SK-N-SH (cell line): ENCODE data around the gene ZNF221. TPM values are rescaled to one million over a fixed set of nuclear protein-coding genes. Genes with fewer than 3 reads are reported as not detected.

Source experiments
- CTCF ChIA-PET: fragments of 300-600, 350-600 bp; formaldehyde crosslinking; extraction: SDS; loops from one replicate; lab custom pipeline; 2021; lab: Yijun Ruan, JAX
- POLR2A ChIA-PET: fragments of 350-600 bp; sonication (Branson Sonifier 250); formaldehyde crosslinking; extraction: SDS; loops from one replicate; lab custom pipeline; 2020; ENCODE audit warnings: antibody characterized with exemption, inconsistent platforms; lab: Yijun Ruan, JAX
- DNase-seq: peaks from one replicate; pipeline ENCODE4 v3.0.0; 2012
- H2AFZ ChIP-seq: fragments of 200-600 bp; sonication (generic); 2 replicates; pipeline ENCODE4 v1.8.1; 2016; ENCODE audit warnings: antibody characterized with exemption, mild to moderate bottlenecking, low read depth
- H3F3A ChIP-seq: fragments of 200-600 bp; sonication (generic); replicated peaks from 2 replicates; pipeline ENCODE3; 2016; ENCODE audit warnings: antibody characterized with exemption, mild to moderate bottlenecking; ENCODE audit not compliant: insufficient read depth
- H3K27ac ChIP-seq, 2 experiments: fragments of 200-500 bp in 1 of 2; fragments of 200-600 bp in 1 of 2; sonication (Bioruptor generic) in 1 of 2; sonication (generic), shearing (Covaris generic) in 1 of 2; 2 replicates each; pipeline versions ENCODE4 v1.5.1 to v1.6.1; 2014 to 2016; ENCODE audit warnings: low read depth in 2 of 2, inconsistent platforms in 1 of 2, low read length in 1 of 2, mild to moderate bottlenecking in 1 of 2, mixed read lengths in 1 of 2
- H3K27me3 ChIP-seq: fragments of 200-600 bp; sonication (generic), shearing (Covaris generic); 2 replicates; pipeline ENCODE4 v1.6.1; 2016; ENCODE audit warnings: mixed run types; ENCODE audit not compliant: insufficient read depth
- H3K36me3 ChIP-seq, 2 experiments: fragments of 200-500 bp in 1 of 2; fragments of 200-600 bp in 1 of 2; sonication (Bioruptor generic) in 1 of 2; sonication (generic) in 1 of 2; replicated peaks in 1 of 2; 2 replicates each; pipeline versions ENCODE3 to v1.5.1; 2014 to 2016; ENCODE audit warnings: low read length in 1 of 2, mild to moderate bottlenecking in 1 of 2; ENCODE audit not compliant: insufficient read depth in 2 of 2, control insufficient read depth in 1 of 2
- H3K4me1 ChIP-seq, 2 experiments: fragments of 200-500 bp in 1 of 2; fragments of 200-600 bp in 1 of 2; sonication (Bioruptor generic) in 1 of 2; sonication (generic), shearing (Covaris generic) in 1 of 2; 2 replicates each; pipeline versions ENCODE4 v1.5.1 to v1.6.1; 2014 to 2016; ENCODE audit warnings: low read depth in 1 of 2, low read length in 1 of 2, mixed run types in 1 of 2; ENCODE audit not compliant: insufficient read depth in 2 of 2, control insufficient read depth in 1 of 2
- H3K4me2 ChIP-seq: fragments of 200-600 bp; sonication (generic), shearing (Covaris generic); 2 replicates; pipeline ENCODE4 v1.6.1; 2017; ENCODE audit warnings: mixed run types
- H3K4me3 ChIP-seq, 2 experiments: fragments of 200-500 bp in 1 of 2; fragments of 200-600 bp in 1 of 2; sonication (Bioruptor generic) in 1 of 2; sonication (generic), shearing (Covaris generic) in 1 of 2; 2 replicates each; pipeline versions ENCODE4 v1.5.1 to v1.8.1; 2014 to 2016; ENCODE audit warnings: low read depth in 2 of 2, inconsistent platforms in 1 of 2, low read length in 1 of 2, mild to moderate bottlenecking in 1 of 2, mixed read lengths in 1 of 2, moderate library complexity in 1 of 2
- H3K79me2 ChIP-seq: fragments of 200-600 bp; sonication (generic); 2 replicates; pipeline ENCODE4 v1.8.1; 2017; ENCODE audit warnings: mild to moderate bottlenecking; ENCODE audit not compliant: insufficient read depth
- H3K9ac ChIP-seq: fragments of 200-600 bp; sonication (generic); 2 replicates; pipeline ENCODE4 v1.6.1; 2017; ENCODE audit warnings: mixed run types
- H3K9me2 ChIP-seq: fragments of 200-600 bp; sonication (generic); 2 replicates; pipeline ENCODE4 v1.6.1; 2017; ENCODE audit warnings: mixed run types
- H3K9me3 ChIP-seq: fragments of 200-600 bp; sonication (generic); 2 replicates; pipeline ENCODE4 v1.6.1; 2017; ENCODE audit warnings: mixed run types, mild to moderate bottlenecking, moderate library complexity
- H4K20me1 ChIP-seq: fragments of 200-600 bp; sonication (generic); 2 replicates; pipeline ENCODE4 v1.6.1; 2017; ENCODE audit warnings: mild to moderate bottlenecking, mixed run types; ENCODE audit not compliant: insufficient read depth
- CHD2 ChIP-seq: fragments of 150-350 bp; IDR thresholded peaks from 2 replicates; pipeline ENCODE4 v1.6.1; 2018; ENCODE audit warnings: low read length; ENCODE audit not compliant: partially characterized antibody
- ELF1 ChIP-seq: IDR thresholded peaks from 2 replicates; pipeline ENCODE4 v1.4.0; 2012
- EP300 ChIP-seq, 2 experiments: IDR thresholded peaks; 2 replicates each; pipeline versions ENCODE4 v1.4.0 to v1.6.1; 2012; ENCODE audit warnings: borderline replicate concordance in 1 of 2, low read depth in 1 of 2, low read length in 1 of 2
- FOXM1 ChIP-seq: IDR thresholded peaks from 2 replicates; pipeline ENCODE4 v1.4.0; 2012; ENCODE audit warnings: low read depth, mild to moderate bottlenecking
- GABPA ChIP-seq: IDR thresholded peaks from 2 replicates; pipeline ENCODE4 v1.4.0; 2012; ENCODE audit warnings: low read depth, mild to moderate bottlenecking
- MXI1 ChIP-seq: IDR thresholded peaks from 2 replicates; pipeline ENCODE4 v1.6.1; 2012; ENCODE audit warnings: mild to moderate bottlenecking, low read depth, low read length, improper control_type of control experiment
- POLR2AphosphoS5 ChIP-seq: IDR thresholded peaks from 2 replicates; pipeline ENCODE4 v1.6.1; 2012; ENCODE audit warnings: low read depth, low read length
- RCOR1 ChIP-seq: fragments of 150-350 bp; IDR thresholded peaks from 2 replicates; pipeline ENCODE4 v1.6.1; 2017; ENCODE audit warnings: antibody characterized with exemption, low read length
- RFX5 ChIP-seq: IDR thresholded peaks from 2 replicates; pipeline ENCODE4 v1.6.1; 2012; ENCODE audit warnings: mild to moderate bottlenecking, improper control_type of control experiment, low read length
- SIN3A ChIP-seq: IDR thresholded peaks from 2 replicates; pipeline ENCODE4 v1.6.1; 2012; ENCODE audit warnings: low read depth, mild to moderate bottlenecking, low read length, moderate library complexity, borderline replicate concordance
- SMC3 ChIP-seq: IDR thresholded peaks from 2 replicates; pipeline ENCODE4 v1.6.1; 2012; ENCODE audit warnings: low read depth, low read length, improper control_type of control experiment
- TAF1 ChIP-seq: IDR thresholded peaks from 2 replicates; pipeline ENCODE4 v1.6.1; 2012; ENCODE audit warnings: low read depth, mild to moderate bottlenecking, low read length, moderate library complexity, borderline replicate concordance
- TCF12 ChIP-seq: IDR thresholded peaks from 2 replicates; pipeline ENCODE4 v1.4.0; 2012
- TEAD4 ChIP-seq: IDR thresholded peaks from 2 replicates; pipeline ENCODE4 v1.4.0; 2012; ENCODE audit warnings: mild to moderate bottlenecking, borderline replicate concordance; ENCODE audit not compliant: insufficient read depth
- WGBS: methylation state at CpG from one replicate; pipeline ENCODE4 v1.1.6; 2017; ENCODE audit warnings: low lambda C conversion rate; 5-methylcytosine and 5-hydroxymethylcytosine counted together
- polyA plus RNA-seq, 3 experiments: library from polyadenylated mRNA; depleted of rRNA; stranded (reverse); fragments of >200 nt; gene quantifications; 2 replicates each; pipeline ENCODE4 v1.2.3, GENCODE V29; 2012
- TF ChIP-seq, protein P1 (sequence below): IDR thresholded peaks from 2 replicates; pipeline ENCODE4 v1.6.1; 2012; ENCODE audit warnings: mild to moderate bottlenecking, low read depth, low read length, moderate library complexity
- TF ChIP-seq, protein P2 (sequence below): IDR thresholded peaks from 2 replicates; pipeline ENCODE4 v1.4.0; 2012; ENCODE audit warnings: low read depth
- TF ChIP-seq, protein P3 (sequence below): fragments of 200-600 bp; sonication (generic); IDR thresholded peaks from 2 replicates; pipeline ENCODE4 v1.6.1; 2017; ENCODE audit warnings: antibody characterized with exemption, mild to moderate bottlenecking, moderate library complexity
- TF ChIP-seq, protein P4 (sequence below): IDR thresholded peaks from 2 replicates; pipeline ENCODE4; 2012
- TF ChIP-seq, protein P5 (sequence below): IDR thresholded peaks from 2 replicates; pipeline ENCODE4 v1.4.0; 2012; ENCODE audit warnings: low read depth, borderline replicate concordance
- TF ChIP-seq, protein P6 (sequence below): IDR thresholded peaks from 2 replicates; pipeline ENCODE4 v1.4.0; 2012; ENCODE audit warnings: low read depth, borderline replicate concordance

ZNF221 gene
- polyA plus RNA-seq, 1 of the 3 experiments (the other 2 are of a cell fraction) = 0.64 TPM

DNA sequence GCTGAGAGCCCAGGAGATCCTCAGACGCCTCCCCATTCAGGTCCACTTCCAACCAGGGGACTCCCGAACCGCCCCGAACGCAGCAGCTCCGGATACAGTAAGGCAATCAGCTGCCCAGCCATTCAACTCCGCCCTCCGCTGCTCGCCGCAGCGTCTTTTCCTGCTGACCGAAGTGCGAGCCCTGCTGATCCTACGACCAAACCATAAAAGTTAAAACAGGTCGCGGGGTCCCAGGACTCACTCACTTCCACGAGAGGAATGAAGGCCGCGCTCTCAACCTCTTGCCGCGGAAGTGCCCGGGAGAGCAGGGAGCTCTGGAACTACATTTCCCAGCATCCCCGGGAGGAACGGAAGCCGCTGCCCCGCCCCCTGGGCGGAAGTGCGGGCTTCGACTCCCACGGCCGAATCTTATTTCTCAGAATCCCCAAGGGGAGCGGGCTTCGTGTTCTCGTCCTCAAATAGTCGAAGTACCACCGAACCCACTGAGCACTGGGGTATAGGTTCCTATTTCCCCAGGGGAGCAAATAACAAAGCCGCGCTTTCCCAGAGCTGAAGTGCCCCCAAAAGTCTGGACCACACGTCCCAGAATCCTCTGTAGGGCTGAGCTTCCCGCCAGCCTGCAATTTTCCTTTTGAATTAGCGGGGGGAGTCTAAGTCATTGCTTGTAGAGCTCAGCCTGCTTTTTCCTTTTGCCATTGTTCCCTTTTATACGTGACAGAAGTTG, 15.9 kb upstream of the ZNF221 start, which contains the start of gene ZNF45:
ZNF45 (minus strand) TSS at position 298 of the 724 bp plus-strand sequence. CDS start 13,097 bp downstream, outside the sequence.
- POLR2A ChIA-PET = interaction anchor here (0.6 to 2.2 kb wide), 15 partner anchors 10 to 565 kb away, joined by 3 to 33 read pairs (median 4); partner anchors contain the start of genes ZNF180, ZNF221, ZNF227 and ZNF235
- CTCF ChIA-PET = interaction anchor here (1.2 kb wide), 2 partner anchors 11 to 16 kb away, joined by 3 to 5 read pairs; partner anchors contain the start of gene ZNF221
- Histone ChIP-seq H3K79me2 (peaks cover 22% of the 10 kb centered on the region), H3K9ac (peak within 1 kb of the TSS; percentile 82), H3K27me3 (no peaks in the 10 kb centered on the region), H4K20me1 (no peaks in the 10 kb centered on the region), H3F3A (peaks cover 17% of the 10 kb centered on the region), H3K4me3 (peak within 1 kb of the TSS; percentile 88 to 93), H3K4me2 (peak within 1 kb of the TSS; percentile 74), H3K36me3 (peaks cover 29 to 32% of the 10 kb centered on the region in 2 experiments), H3K27ac (peak within 1 kb of the TSS; percentile 88 to 90), H3K9me3 (peaks cover 5% of the 10 kb centered on the region; the same call in 1 of the 2 replicates), H3K9me2 (no peaks in the 10 kb centered on the region), H3K4me1 (no peaks in the 10 kb centered on the region; a peak in 3 of 4 replicates), H2AFZ (peak within 1 kb of the TSS; percentile 98)
- TF ChIP-seq FOXM1 (no peak), RFX5 (no peak), SIN3A (peak; percentile 57; the same call in 1 of the 2 replicates), TEAD4 (no peak), EP300 (IDR thresholded peaks at IDR 0.05; ENCODE audit: borderline replicate concordance in 1 of 2, low read depth in 1 of 2, low read length in 1 of 2) (no peak), GABPA (peak; percentile 97), POLR2AphosphoS5 (peak; percentile 91), CHD2 (peak; percentile 84), MXI1 (peak; percentile 44; the same call in 1 of the 2 replicates), TAF1 (peak; percentile 63), TCF12 (peak; percentile 17; the same call in 1 of the 2 replicates), SMC3 (no peak), RCOR1 (peak; percentile 24; the same call in 1 of the 2 replicates), ELF1 (peak; percentile 90)
- TF ChIP-seq, protein P1, sequence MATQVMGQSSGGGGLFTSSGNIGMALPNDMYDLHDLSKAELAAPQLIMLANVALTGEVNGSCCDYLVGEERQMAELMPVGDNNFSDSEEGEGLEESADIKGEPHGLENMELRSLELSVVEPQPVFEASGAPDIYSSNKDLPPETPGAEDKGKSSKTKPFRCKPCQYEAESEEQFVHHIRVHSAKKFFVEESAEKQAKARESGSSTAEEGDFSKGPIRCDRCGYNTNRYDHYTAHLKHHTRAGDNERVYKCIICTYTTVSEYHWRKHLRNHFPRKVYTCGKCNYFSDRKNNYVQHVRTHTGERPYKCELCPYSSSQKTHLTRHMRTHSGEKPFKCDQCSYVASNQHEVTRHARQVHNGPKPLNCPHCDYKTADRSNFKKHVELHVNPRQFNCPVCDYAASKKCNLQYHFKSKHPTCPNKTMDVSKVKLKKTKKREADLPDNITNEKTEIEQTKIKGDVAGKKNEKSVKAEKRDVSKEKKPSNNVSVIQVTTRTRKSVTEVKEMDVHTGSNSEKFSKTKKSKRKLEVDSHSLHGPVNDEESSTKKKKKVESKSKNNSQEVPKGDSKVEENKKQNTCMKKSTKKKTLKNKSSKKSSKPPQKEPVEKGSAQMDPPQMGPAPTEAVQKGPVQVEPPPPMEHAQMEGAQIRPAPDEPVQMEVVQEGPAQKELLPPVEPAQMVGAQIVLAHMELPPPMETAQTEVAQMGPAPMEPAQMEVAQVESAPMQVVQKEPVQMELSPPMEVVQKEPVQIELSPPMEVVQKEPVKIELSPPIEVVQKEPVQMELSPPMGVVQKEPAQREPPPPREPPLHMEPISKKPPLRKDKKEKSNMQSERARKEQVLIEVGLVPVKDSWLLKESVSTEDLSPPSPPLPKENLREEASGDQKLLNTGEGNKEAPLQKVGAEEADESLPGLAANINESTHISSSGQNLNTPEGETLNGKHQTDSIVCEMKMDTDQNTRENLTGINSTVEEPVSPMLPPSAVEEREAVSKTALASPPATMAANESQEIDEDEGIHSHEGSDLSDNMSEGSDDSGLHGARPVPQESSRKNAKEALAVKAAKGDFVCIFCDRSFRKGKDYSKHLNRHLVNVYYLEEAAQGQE = no peak
- TF ChIP-seq, protein P2, sequence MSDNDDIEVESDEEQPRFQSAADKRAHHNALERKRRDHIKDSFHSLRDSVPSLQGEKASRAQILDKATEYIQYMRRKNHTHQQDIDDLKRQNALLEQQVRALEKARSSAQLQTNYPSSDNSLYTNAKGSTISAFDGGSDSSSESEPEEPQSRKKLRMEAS = peak; percentile 60; the same call in 1 of the 2 replicates
- TF ChIP-seq, protein P3, sequence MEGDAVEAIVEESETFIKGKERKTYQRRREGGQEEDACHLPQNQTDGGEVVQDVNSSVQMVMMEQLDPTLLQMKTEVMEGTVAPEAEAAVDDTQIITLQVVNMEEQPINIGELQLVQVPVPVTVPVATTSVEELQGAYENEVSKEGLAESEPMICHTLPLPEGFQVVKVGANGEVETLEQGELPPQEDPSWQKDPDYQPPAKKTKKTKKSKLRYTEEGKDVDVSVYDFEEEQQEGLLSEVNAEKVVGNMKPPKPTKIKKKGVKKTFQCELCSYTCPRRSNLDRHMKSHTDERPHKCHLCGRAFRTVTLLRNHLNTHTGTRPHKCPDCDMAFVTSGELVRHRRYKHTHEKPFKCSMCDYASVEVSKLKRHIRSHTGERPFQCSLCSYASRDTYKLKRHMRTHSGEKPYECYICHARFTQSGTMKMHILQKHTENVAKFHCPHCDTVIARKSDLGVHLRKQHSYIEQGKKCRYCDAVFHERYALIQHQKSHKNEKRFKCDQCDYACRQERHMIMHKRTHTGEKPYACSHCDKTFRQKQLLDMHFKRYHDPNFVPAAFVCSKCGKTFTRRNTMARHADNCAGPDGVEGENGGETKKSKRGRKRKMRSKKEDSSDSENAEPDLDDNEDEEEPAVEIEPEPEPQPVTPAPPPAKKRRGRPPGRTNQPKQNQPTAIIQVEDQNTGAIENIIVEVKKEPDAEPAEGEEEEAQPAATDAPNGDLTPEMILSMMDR = no peak
- TF ChIP-seq, protein P4, sequence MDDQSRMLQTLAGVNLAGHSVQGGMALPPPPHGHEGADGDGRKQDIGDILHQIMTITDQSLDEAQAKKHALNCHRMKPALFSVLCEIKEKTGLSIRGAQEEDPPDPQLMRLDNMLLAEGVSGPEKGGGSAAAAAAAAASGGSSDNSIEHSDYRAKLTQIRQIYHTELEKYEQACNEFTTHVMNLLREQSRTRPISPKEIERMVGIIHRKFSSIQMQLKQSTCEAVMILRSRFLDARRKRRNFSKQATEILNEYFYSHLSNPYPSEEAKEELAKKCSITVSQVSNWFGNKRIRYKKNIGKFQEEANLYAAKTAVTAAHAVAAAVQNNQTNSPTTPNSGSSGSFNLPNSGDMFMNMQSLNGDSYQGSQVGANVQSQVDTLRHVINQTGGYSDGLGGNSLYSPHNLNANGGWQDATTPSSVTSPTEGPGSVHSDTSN = 0 out of 2 replicates have a peak, but pooled peaks have one; percentile 2
- TF ChIP-seq, protein P5, sequence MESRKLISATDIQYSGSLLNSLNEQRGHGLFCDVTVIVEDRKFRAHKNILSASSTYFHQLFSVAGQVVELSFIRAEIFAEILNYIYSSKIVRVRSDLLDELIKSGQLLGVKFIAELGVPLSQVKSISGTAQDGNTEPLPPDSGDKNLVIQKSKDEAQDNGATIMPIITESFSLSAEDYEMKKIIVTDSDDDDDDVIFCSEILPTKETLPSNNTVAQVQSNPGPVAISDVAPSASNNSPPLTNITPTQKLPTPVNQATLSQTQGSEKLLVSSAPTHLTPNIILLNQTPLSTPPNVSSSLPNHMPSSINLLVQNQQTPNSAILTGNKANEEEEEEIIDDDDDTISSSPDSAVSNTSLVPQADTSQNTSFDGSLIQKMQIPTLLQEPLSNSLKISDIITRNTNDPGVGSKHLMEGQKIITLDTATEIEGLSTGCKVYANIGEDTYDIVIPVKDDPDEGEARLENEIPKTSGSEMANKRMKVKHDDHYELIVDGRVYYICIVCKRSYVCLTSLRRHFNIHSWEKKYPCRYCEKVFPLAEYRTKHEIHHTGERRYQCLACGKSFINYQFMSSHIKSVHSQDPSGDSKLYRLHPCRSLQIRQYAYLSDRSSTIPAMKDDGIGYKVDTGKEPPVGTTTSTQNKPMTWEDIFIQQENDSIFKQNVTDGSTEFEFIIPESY = peak; percentile 12; the same call in 1 of the 2 replicates
- TF ChIP-seq, protein P6, sequence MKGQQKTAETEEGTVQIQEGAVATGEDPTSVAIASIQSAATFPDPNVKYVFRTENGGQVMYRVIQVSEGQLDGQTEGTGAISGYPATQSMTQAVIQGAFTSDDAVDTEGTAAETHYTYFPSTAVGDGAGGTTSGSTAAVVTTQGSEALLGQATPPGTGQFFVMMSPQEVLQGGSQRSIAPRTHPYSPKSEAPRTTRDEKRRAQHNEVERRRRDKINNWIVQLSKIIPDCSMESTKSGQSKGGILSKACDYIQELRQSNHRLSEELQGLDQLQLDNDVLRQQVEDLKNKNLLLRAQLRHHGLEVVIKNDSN = 0 out of 2 replicates have a peak, but pooled peaks have one; percentile 6
- DNase-seq = peak; percentile 88
- WGBS = 2% methylated on average over 32 of the region's 42 CpGs
